Epithelial cell of esophagus (primary cell): ENCODE data around the gene LAIR1.

Source experiments
- DNase-seq: peaks from one replicate; pipeline ENCODE4 v3.0.0; 2010; ENCODE audit warnings: low read depth
- H3K4me3 ChIP-seq: 2 replicates; pipeline ENCODE4 v1.5.1; 2011; ENCODE audit warnings: mild to moderate bottlenecking, low read length, control low read depth
- CTCF ChIP-seq: IDR thresholded peaks from 2 replicates; pipeline ENCODE4 v1.5.1; 2011; ENCODE audit warnings: low read depth, mild to moderate bottlenecking, low read length, control low read depth, inconsistent platforms; ENCODE audit not compliant: insufficient read depth; ENCODE audit errors: missing control alignments

Gene LAIR1

GRCh38 chr19:54312436-54313377 lies 52.0 kb downstream of the LAIR1 start, which contains the start of gene LILRA5:
Gene LILRA5, minus strand, starts transcription at chr19:54313166. Its CDS starts 147 bp downstream, at chr19:54313019.
- no peak for DNase-seq
- H3K4me3 ChIP-seq = no peak within 1 kb of the TSS
- no peak for TF ChIP-seq CTCF

GRCh38 chr19:54312011-54312410 lies 52.7 kb downstream of the LAIR1 start:
- no peak overlapping the region for H3K4me3 ChIP-seq
- DNase-seq = no peak
- no peak for TF ChIP-seq CTCF

GRCh38 chr19:54311486-54311885 lies 53.2 kb downstream of the LAIR1 start:
- DNase-seq = no peak
- no peak overlapping the region for H3K4me3 ChIP-seq
- no peak for TF ChIP-seq CTCF

GRCh38 chr19:54310543-54310942 lies 54.2 kb downstream of the LAIR1 start:
- DNase-seq = no peak
- TF ChIP-seq CTCF = no peak

GRCh38 chr19:54309811-54310210 lies 54.9 kb downstream of the LAIR1 start:
- TF ChIP-seq CTCF = no peak
- H3K4me3 ChIP-seq = no peak overlapping the region
- DNase-seq = no peak

More at GRCh38 chr19:54310543-54310942, 54.2 kb downstream of the LAIR1 start:
- no peak overlapping the region for H3K4me3 ChIP-seq

GRCh38 chr19:54307389-54308020 lies 57.2 kb downstream of the LAIR1 start:
- H3K4me3 ChIP-seq = no peak overlapping the region
- TF ChIP-seq CTCF = no peak
- no peak for DNase-seq
